ENCODE results near the gene STAM. TPM values are rescaled to one million over a fixed set of nuclear protein-coding genes. Genes with fewer than 3 reads are reported as not detected.

The STAM gene
- total RNA-seq, 1 donor from 2014 or later, result 43.4 TPM

DNA sequence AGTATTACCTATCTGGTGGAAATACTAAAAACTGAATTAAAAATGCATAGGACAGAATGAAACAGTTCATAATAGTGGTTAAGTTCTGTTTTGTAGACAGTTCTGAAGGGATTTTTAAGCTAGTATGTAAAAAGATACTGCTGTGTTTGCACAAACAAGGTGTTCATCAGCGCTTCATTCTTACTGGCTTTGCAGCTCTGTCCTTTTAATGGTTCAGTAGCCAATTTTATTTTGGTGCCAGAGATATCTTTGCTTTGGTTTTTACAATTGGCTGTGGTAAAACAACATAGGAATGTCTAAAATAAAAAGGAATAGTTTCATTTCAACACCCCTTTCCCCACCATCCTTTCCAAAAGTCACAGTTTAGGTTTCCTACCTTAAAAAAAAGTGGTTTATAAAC is 33.0 kb downstream of the STAM start:
- Histone ChIP-seq H3K27me3 (ENCODE audit: insufficient read depth, low read length) (no peaks in the 10 kb centered on the region), H3K79me2 (ENCODE audit: insufficient read depth, low read length) (peaks cover 86% of the 10 kb centered on the region), H3K36me3 (ENCODE audit: insufficient read depth, low read length) (no peaks in the 10 kb centered on the region), H3K27ac (ENCODE audit: low read depth, low read length) (no peak overlapping the region), H3K9ac (ENCODE audit: low read length) (no peak overlapping the region), H3K4me3 (ENCODE audit: insufficient read depth, low read depth, low read length) (no peak overlapping the region), H3K4me2 (ENCODE audit: low read length) (no peak overlapping the region), H3K9me3 (ENCODE audit: insufficient read depth, low read depth, low read length) (no peaks in the 10 kb centered on the region), H2AFZ (ENCODE audit: low read depth, low read length) (no peak overlapping the region), H4K20me1 (ENCODE audit: insufficient read depth, low read length) (peaks cover 14% of the 10 kb centered on the region), H3K4me1 (ENCODE audit: insufficient read depth, low read length) (peaks cover 21% of the 10 kb centered on the region)
- Mint-ChIP-seq H3K4me3 (ENCODE audit: unreplicated experiment) (no peak overlapping the region), H3K36me3 (ENCODE audit: low read depth, unreplicated experiment) (no peaks in the 10 kb centered on the region), H3K4me1 (ENCODE audit: low read depth, unreplicated experiment) (peaks cover 29% of the 10 kb centered on the region), H3K27me3 (ENCODE audit: low read depth, unreplicated experiment) (no peaks in the 10 kb centered on the region), H3K27ac (ENCODE audit: unreplicated experiment) (no peak overlapping the region), H3K9me3 (ENCODE audit: unreplicated experiment) (no peaks in the 10 kb centered on the region)
- FAIRE-seq (no peak), DNase-seq (ENCODE audit: low read depth) (no peak)
- no peak for TF ChIP-seq EZH2 (IDR thresholded peaks at IDR 0.05; ENCODE audit: insufficient read depth, low read length)
- TF ChIP-seq, protein P1, sequence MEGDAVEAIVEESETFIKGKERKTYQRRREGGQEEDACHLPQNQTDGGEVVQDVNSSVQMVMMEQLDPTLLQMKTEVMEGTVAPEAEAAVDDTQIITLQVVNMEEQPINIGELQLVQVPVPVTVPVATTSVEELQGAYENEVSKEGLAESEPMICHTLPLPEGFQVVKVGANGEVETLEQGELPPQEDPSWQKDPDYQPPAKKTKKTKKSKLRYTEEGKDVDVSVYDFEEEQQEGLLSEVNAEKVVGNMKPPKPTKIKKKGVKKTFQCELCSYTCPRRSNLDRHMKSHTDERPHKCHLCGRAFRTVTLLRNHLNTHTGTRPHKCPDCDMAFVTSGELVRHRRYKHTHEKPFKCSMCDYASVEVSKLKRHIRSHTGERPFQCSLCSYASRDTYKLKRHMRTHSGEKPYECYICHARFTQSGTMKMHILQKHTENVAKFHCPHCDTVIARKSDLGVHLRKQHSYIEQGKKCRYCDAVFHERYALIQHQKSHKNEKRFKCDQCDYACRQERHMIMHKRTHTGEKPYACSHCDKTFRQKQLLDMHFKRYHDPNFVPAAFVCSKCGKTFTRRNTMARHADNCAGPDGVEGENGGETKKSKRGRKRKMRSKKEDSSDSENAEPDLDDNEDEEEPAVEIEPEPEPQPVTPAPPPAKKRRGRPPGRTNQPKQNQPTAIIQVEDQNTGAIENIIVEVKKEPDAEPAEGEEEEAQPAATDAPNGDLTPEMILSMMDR (IDR thresholded peaks at IDR 0.05; ENCODE audit: insufficient read depth, low read depth, low read length), result no peak

DNA sequence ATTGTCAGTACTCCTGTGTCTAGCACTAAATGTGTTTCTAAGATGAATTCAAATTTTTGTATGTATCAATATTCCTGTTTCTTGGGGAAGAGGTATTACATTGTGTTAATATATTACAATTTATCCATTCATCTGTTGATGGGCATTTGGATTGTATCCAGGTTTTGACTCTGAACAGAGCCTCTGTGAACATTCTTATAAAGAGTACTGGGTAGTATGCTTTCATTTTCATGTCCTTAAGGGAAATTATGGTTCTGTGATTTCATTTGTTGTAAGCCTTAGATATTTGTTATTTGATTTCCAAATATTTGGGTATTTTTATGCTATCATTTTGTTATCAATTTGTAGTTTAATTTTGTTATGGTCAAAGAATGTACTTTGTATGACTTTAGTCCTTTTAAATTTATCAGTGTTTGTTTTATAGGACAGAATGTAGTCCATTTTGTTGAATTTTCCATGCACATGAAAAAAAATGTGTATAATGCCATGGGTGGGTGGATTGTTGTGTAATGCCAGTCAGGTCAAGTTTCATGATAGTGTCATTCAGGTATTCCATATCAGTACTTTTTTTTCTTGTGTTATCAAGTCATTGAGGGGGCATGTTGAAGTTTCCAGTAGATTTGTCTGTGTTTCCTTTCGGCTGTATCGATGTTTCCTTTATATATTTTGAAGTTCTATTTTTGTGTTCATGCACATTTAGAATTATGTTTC is 38.4 kb downstream of the STAM start:
- DNase-seq (ENCODE audit: low read depth) (no peak), FAIRE-seq (no peak)
- Histone ChIP-seq H3K79me2 (ENCODE audit: insufficient read depth, low read length) (peaks cover 99% of the 10 kb centered on the region), H2AFZ (ENCODE audit: low read depth, low read length) (no peak overlapping the region), H3K4me2 (ENCODE audit: low read length) (no peak overlapping the region), H3K9me3 (ENCODE audit: insufficient read depth, low read depth, low read length) (no peaks in the 10 kb centered on the region), H3K27me3 (ENCODE audit: insufficient read depth, low read length) (no peaks in the 10 kb centered on the region), H3K4me1 (ENCODE audit: insufficient read depth, low read length) (no peaks in the 10 kb centered on the region), H3K4me3 (ENCODE audit: insufficient read depth, low read depth, low read length) (no peak overlapping the region), H3K36me3 (ENCODE audit: insufficient read depth, low read length) (no peaks in the 10 kb centered on the region), H3K27ac (ENCODE audit: low read depth, low read length) (no peak overlapping the region), H4K20me1 (ENCODE audit: insufficient read depth, low read length) (peaks cover 32% of the 10 kb centered on the region), H3K9ac (ENCODE audit: low read length) (no peak overlapping the region)
- peaks cover 6% of the 10 kb centered on the region for H3K4me1 Mint-ChIP-seq (ENCODE audit: low read depth, unreplicated experiment)
- H3K36me3 Mint-ChIP-seq (ENCODE audit: low read depth, unreplicated experiment), result peaks cover 3% of the 10 kb centered on the region
- TF ChIP-seq EZH2 (IDR thresholded peaks at IDR 0.05; ENCODE audit: insufficient read depth, low read length), result no peak
- TF ChIP-seq, protein P1 (IDR thresholded peaks at IDR 0.05; ENCODE audit: insufficient read depth, low read depth, low read length), result no peak
- H3K9me3 Mint-ChIP-seq (ENCODE audit: unreplicated experiment), result no peaks in the 10 kb centered on the region
- H3K27ac Mint-ChIP-seq (ENCODE audit: unreplicated experiment), result no peak overlapping the region
- no peak overlapping the region for H3K4me3 Mint-ChIP-seq (ENCODE audit: unreplicated experiment)
- no peaks in the 10 kb centered on the region for H3K27me3 Mint-ChIP-seq (ENCODE audit: low read depth, unreplicated experiment)

DNA sequence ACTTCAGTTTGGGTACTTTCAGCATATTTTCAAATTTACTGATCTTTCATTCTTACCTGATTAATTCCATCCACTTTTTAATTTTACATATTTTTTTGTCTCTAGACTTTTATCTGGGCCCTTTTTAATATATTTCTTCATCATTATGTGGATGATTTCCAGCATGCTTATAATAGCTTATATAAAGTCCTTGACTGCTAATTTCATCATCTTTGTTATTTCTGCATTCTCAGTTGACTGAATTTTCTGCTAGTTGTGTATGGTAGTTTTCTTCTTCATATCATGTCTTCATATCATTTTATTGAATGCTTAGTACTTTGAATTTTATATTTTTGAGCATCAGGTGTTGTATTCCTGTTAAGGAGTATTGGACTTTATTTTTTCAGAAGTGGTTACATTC is 39.6 kb downstream of the STAM start:
- TF ChIP-seq, protein P1 (IDR thresholded peaks at IDR 0.05; ENCODE audit: insufficient read depth, low read depth, low read length), result no peak
- no peak for TF ChIP-seq EZH2 (IDR thresholded peaks at IDR 0.05; ENCODE audit: insufficient read depth, low read length)
- Mint-ChIP-seq H3K36me3 (ENCODE audit: low read depth, unreplicated experiment) (peaks cover 3% of the 10 kb centered on the region), H3K27ac (ENCODE audit: unreplicated experiment) (no peak overlapping the region), H3K4me1 (ENCODE audit: low read depth, unreplicated experiment) (peaks cover 6% of the 10 kb centered on the region), H3K4me3 (ENCODE audit: unreplicated experiment) (no peak overlapping the region), H3K9me3 (ENCODE audit: unreplicated experiment) (no peaks in the 10 kb centered on the region), H3K27me3 (ENCODE audit: low read depth, unreplicated experiment) (no peaks in the 10 kb centered on the region)
- H3K36me3 ChIP-seq (ENCODE audit: insufficient read depth, low read length), result no peaks in the 10 kb centered on the region
- H3K4me2 ChIP-seq (ENCODE audit: low read length), result no peak overlapping the region
- no peaks in the 10 kb centered on the region for H3K27me3 ChIP-seq (ENCODE audit: insufficient read depth, low read length)
- no peak overlapping the region for H2AFZ ChIP-seq (ENCODE audit: low read depth, low read length)
- DNase-seq (ENCODE audit: low read depth), result no peak
- no peaks in the 10 kb centered on the region for H3K9me3 ChIP-seq (ENCODE audit: insufficient read depth, low read depth, low read length)
- peaks cover 32% of the 10 kb centered on the region for H4K20me1 ChIP-seq (ENCODE audit: insufficient read depth, low read length)
- FAIRE-seq, result no peak
- peaks cover 97% of the 10 kb centered on the region for H3K79me2 ChIP-seq (ENCODE audit: insufficient read depth, low read length)
- no peak overlapping the region for H3K4me3 ChIP-seq (ENCODE audit: insufficient read depth, low read depth, low read length)
- no peaks in the 10 kb centered on the region for H3K4me1 ChIP-seq (ENCODE audit: insufficient read depth, low read length)
- no peak overlapping the region for H3K27ac ChIP-seq (ENCODE audit: low read depth, low read length)
- no peak overlapping the region for H3K9ac ChIP-seq (ENCODE audit: low read length)
